GM19239 (cell line): Measurements from ENCODE around the gene TMEM209.
"Not testable (repeated sequence)": the region's sequence is repeated elsewhere in the genome, so short reads cannot be mapped to it uniquely, and the experiment has no call there.

Experiments
- DNase-seq: peaks from one replicate; pipeline ENCODE4 v3.0.0; 2011; ENCODE audit warnings: low spot score; ENCODE audit not compliant: insufficient read length
- FAIRE-seq: peaks from 2 replicates; lab custom pipeline; 2011; peaks lifted over from hg19 to GRCh38; lab: Jason Lieb, UNC

Gene TMEM209

DNA sequence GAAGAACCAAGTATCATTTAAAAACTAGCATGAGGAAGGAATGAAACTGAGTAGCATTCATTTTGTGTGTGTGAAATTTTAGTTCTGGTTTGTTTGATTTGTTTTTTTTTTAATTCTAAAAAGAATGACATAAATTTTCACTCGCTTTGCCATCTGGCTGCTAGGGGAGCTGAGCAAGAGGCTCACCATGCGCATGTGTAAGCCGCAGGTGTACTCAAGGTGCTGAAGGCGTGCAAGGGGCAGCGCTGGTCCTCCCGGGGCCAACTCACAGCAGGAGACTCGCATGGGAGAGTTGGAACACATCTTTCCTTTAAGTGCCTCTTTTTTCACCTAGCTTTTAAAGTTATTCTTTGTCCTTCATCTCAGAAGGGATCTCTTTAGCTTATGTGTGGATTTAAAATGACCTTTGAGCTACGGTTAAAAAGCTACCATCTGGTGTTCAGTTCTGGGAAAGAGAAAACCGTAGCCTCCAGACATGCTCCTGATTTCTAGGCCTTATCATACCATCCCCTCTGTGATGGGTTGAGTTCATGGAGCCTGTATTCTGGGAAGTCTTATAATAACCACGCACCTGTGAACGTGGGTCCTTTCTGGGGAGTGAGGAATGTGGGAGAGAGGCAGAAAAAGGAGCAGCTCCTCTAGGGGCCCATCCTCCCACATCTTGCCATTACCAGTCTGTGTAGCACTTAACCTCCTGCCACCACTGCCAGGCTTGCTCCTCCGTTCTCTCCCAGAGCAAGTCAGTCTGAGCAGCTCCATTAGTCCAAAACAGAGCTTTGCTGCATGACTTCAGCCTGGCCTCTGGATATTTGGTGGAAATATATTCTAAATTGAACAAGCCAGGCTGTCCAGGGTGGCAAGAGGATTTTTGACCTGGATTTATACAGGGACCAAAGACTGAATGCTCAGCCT is 73.0 kb downstream of the TMEM209 start:
- FAIRE-seq = no peak
- DNase-seq = no peak

GRCh38 chr7:130131191-130131834 is 73.9 kb downstream of the TMEM209 start:
- FAIRE-seq (no peak), DNase-seq (no peak)

- DNase-seq (no peak), FAIRE-seq (no peak)
These were observed 76.2 kb downstream of the TMEM209 start for GRCh38 chr7:130129011-130129411.

DNA sequence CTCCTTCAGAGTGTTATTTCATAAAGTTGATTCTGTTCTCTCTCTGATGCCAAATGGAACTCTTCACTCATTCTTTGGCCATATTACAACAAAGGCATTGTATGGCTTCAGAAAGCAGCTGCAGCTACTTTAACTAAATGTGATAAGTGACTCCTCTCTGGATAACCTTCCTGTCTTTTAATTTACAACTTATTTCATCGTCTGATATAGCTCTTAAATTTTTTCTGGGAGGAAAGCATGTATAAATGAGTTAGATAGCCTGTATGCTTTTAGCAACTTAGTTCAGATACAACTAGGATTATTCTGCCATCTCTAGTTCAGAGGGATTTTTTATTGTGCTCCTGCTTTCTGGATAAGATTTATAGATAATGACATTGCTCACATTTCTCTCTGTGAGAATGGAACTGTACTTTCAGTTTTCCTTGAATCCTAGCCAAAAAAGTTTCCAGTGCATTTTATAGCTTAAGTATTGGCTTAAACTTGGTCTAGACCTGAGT is 77.3 kb downstream of the TMEM209 start:
- no peak for FAIRE-seq
- DNase-seq = no peak

DNA sequence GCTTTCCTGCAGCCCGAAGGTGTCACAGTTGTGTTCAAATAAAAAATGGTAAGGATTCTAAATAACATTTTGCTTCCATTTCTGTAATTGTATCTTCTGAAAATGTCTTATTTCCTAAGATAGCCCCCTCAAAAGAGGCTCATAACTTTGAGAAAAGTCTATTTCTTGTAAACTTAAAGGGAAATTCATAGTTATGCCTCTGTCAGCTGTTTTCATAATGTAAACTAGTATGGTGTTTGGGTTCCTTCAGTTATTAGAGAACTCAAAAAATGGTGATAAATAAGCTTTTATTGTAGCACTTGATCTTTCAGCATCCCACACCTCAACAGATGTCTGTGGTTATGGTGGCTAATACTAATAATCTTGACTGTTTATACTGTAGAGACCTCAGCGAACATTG is 77.8 kb downstream of the TMEM209 start:
- FAIRE-seq (no peak), DNase-seq (no peak)

DNA sequence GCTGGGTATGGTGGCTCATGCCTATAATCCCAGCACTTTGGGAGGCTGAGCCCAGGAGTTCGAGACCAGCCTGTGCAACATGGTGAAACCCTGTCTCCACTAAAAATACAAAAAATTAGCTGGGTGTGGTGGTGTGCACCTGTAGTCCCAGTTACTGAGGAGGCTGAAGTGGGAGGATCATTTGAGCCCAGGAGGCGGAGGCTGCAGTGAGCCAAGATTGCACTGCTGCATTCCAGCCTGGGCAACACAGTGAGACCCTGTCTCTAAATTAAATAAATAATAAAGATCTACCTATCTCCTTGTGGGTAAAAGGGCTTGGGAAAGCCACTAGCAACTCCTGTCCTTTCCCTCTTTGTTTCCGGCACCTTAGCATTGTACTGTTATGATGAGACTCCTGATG is 78.4 kb downstream of the TMEM209 start:
- FAIRE-seq, DNase-seq: not testable (repeated sequence)

DNA sequence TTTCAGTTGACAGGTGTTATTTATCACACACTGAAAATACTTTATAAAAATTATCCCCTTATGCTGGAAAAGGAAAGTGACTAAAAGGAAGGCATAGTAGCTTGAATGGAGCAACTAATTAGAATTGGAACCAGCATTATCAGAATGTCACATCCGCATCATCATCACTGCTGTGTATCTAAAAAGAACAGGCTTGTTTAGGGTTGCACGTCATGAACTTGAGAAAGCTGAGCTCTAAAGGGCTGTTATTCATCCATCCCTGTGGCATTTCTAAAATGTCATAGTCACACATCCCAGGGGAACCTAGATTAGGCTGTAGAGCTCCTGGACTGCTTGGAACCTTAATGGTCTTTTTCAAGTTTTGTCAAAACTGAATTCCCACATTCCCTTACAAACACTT is 80.5 kb downstream of the TMEM209 start:
- DNase-seq (no peak), FAIRE-seq (no peak)

DNA sequence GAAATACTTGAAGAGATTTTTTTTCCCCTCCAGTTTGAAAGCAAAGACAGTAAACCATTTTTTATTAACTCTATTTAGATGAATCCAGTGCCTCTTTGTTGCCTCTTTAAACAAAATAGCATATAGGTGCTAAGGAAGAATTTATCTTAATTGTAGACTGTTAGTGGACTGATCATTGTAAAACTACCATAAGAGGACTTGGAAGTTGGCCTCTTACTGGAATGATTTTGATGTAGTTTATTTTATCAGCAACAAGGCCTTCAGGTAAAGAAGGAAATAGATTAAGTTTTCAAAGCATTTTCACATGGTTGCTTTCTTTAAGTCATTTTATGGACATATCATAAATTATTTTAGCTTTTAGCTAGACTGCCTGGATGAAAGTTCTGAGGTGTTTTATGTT is 81.7 kb downstream of the TMEM209 start:
- no peak for DNase-seq
- no peak for FAIRE-seq

- DNase-seq = no peak
- no peak for FAIRE-seq
These were observed 86.4 kb downstream of the TMEM209 start for GRCh38 chr7:130118801-130119200.

GRCh38 chr7:130118294-130118693 is 86.9 kb downstream of the TMEM209 start:
- no peak for FAIRE-seq
- DNase-seq = no peak

- FAIRE-seq = no peak
- DNase-seq = no peak
These were observed 90.4 kb downstream of the TMEM209 start for GRCh38 chr7:130114776-130115175.
